ENCODE measurements around the gene SPTBN1.

SPTBN1 gene

DNA sequence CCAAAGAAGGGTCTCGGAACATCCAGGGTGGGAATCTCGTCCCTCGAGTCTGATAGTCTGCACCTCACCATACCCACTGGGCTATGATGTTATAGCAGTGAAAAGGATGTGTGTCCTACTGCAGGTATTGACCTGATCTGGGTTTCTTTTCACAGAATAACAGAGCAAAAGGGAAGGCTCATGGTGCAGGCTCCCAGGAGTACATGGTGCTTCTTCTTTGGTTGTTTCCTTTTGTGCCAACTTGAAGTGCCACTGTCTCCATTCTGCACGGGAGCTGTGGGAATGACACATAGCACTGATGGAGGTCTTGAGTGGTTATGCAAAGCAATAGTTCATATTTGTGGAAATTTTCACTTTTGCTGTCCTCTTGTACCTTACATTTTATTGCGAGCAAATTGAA lies 195.2 kb downstream of the SPTBN1 start:
- TF ChIP-seq, protein P1, sequence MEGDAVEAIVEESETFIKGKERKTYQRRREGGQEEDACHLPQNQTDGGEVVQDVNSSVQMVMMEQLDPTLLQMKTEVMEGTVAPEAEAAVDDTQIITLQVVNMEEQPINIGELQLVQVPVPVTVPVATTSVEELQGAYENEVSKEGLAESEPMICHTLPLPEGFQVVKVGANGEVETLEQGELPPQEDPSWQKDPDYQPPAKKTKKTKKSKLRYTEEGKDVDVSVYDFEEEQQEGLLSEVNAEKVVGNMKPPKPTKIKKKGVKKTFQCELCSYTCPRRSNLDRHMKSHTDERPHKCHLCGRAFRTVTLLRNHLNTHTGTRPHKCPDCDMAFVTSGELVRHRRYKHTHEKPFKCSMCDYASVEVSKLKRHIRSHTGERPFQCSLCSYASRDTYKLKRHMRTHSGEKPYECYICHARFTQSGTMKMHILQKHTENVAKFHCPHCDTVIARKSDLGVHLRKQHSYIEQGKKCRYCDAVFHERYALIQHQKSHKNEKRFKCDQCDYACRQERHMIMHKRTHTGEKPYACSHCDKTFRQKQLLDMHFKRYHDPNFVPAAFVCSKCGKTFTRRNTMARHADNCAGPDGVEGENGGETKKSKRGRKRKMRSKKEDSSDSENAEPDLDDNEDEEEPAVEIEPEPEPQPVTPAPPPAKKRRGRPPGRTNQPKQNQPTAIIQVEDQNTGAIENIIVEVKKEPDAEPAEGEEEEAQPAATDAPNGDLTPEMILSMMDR (IDR thresholded peaks at IDR 0.05; ENCODE audit: low read depth, low read length): no peak
- no peak overlapping the region for H3K4me3 ChIP-seq (ENCODE audit: low read depth, low read length)

DNA sequence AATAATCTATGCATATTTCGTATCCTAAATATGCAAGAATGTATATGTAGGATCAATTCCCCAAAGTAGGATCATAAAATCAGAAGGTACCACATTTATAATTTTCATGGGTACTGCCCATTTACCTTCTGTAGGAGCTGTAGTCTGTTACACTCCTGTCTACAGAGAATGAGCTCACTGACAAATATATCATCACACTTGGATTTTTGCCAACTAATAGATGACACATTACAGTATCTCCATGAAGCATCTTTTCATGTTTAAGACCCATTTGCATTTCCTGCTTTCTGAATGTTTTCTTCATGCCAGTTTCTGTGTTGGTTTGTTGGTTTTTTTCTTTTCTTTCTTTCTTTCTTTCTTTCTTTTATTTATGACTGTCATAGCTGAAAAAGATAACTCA lies 196.4 kb downstream of the SPTBN1 start:
- no peak overlapping the region for H3K4me3 ChIP-seq (ENCODE audit: low read depth, low read length)
- TF ChIP-seq, protein P1 (IDR thresholded peaks at IDR 0.05; ENCODE audit: low read depth, low read length): no peak

DNA sequence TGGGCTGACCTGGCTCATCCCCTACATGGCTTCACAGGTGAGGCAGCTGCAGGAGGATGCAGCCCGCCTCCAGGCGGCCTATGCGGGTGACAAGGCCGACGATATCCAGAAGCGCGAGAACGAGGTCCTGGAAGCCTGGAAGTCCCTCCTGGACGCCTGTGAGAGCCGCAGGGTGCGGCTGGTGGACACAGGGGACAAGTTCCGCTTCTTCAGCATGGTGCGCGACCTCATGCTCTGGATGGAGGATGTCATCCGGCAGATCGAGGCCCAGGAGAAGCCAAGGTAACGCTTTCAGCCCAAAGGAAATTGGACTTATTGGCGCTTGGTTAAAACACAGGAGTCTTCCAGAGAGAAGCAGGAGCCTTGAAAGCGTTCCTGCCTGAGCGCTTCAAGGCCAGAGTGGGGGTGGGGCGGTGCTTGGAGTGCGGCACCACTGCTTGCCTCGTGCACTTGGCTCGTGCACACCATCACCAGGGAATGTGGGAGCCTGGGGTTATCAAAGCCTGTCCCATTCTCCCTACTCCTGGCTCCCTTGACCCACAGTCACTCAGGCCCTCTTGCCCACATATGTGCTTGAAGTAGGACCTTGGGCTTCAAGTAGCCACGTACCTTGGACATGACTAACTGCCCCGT lies 197.6 kb downstream of the SPTBN1 start:
- TF ChIP-seq, protein P1 (IDR thresholded peaks at IDR 0.05; ENCODE audit: low read depth, low read length): no peak
- no peak overlapping the region for H3K4me3 ChIP-seq (ENCODE audit: low read depth, low read length)

GRCh38 chr2:54655046-54655809 lies 199.1 kb downstream of the SPTBN1 start:
- TF ChIP-seq, protein P1 (IDR thresholded peaks at IDR 0.05; ENCODE audit: low read depth, low read length): no peak
- no peak overlapping the region for H3K4me3 ChIP-seq (ENCODE audit: low read depth, low read length)

DNA sequence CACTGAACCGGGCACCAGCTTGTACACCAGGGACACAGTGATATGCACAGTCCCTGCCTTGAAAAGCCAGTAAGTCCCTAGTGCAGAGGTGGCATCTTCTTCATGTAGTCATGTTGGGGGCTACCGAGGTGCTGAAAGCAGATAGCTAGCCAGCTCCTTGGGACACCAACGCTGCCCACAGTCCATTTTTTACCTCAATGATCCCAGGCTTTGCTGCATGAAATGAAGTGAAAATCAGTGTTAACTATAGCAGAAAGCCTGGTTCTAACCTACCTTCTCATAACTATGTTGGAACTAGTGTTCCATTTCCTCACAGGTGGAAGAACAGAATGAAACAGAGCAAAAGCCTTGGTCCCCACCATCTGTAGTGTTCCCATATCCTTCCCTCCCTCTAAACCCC lies 200.7 kb downstream of the SPTBN1 start:
- H3K4me3 ChIP-seq (ENCODE audit: low read depth, low read length): no peak overlapping the region
- TF ChIP-seq, protein P1 (IDR thresholded peaks at IDR 0.05; ENCODE audit: low read depth, low read length): no peak

- TF ChIP-seq, protein P1 (IDR thresholded peaks at IDR 0.05; ENCODE audit: low read depth, low read length): peak; percentile 55
- no peak overlapping the region for H3K4me3 ChIP-seq (ENCODE audit: low read depth, low read length)
Observed at GRCh38 chr2:54657664-54658083, 201.5 kb downstream of the SPTBN1 start.

DNA sequence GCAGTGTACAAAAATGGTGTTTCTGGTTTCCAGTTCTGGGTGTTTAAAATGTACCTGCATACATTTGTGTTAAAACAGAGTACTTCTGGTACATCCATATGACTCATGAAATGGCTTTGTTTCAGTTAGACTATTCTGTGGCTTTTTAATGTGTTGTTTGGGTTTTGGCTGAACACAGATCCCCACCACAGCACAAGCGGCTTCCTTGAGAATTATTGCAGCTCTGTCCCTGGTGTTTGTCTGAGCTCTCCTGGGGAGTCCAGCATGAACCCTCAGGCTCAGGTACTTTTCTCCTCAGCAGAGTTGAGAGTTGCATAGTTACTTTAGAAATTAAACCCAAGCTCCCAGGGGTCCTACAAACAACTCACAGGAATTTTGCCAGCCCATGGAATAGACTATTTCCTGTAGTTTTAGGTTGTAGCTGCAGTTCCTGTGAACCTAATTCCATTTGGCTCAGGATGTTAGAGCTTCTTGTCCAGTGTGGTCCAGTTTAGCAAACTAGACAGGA lies 202.5 kb downstream of the SPTBN1 start:
- H3K4me3 ChIP-seq (ENCODE audit: low read depth, low read length): no peak overlapping the region
- TF ChIP-seq, protein P1 (IDR thresholded peaks at IDR 0.05; ENCODE audit: low read depth, low read length): no peak

Data from WI38 (cell line).